Activated T-cell treated with anti-CD3 and anti-CD28 coated beads, Interleukin-2, amount 50 U/mL, for 4 hours (primary cell): ENCODE results near the gene ZNRF4. TPM values are rescaled to one million over a fixed set of nuclear protein-coding genes. Genes with fewer than 3 reads are reported as not detected.

ENCODE experiments used
- ATAC-seq, 2 donors: fragments of 200-7000 bp; cut with Tn5 transposase; one replicate each; pipeline ENCODE4 v1.10.0; 2021
- DNase-seq: peaks from one replicate; pipeline ENCODE4 v3.0.0-alpha.2; 2020
- H3K27me3 Mint-ChIP-seq: one replicate; pipeline ENCODE4 v1.8.0; 2021; ENCODE audit warnings: low read depth, mixed read lengths
- H3K36me3 Mint-ChIP-seq: one replicate; pipeline ENCODE4 v1.8.0; 2022; ENCODE audit warnings: mixed read lengths; ENCODE audit not compliant: insufficient read depth
- H3K4me1 Mint-ChIP-seq: one replicate; pipeline ENCODE4 v1.8.0; 2021; ENCODE audit warnings: low read depth, mixed read lengths
- H3K4me3 Mint-ChIP-seq: one replicate; pipeline ENCODE4 v1.8.0; 2021; ENCODE audit warnings: mild to moderate bottlenecking, moderate library complexity, mixed read lengths
- H3K9me3 Mint-ChIP-seq: one replicate; pipeline ENCODE4 v1.8.0; 2021; ENCODE audit warnings: mixed read lengths
- total RNA-seq, 3 donors: library from RNA; stranded (reverse); gene quantifications; one replicate each; pipeline ENCODE4 v1.2.1, GENCODE V29; 2021

ZNRF4 gene
- total RNA-seq, 3 donors from 2014 or later: not detected

GRCh38 chr19:5451494-5451893 lies 3.7 kb upstream of the ZNRF4 start:
- ATAC-seq: no peak
- Mint-ChIP-seq H3K4me3 (no peak overlapping the region), H3K9me3 (no peaks in the 10 kb centered on the region)

GRCh38 chr19:5452594-5453565 lies 2.3 kb upstream of the ZNRF4 start:
- H3K4me3 Mint-ChIP-seq: no peak overlapping the region
- no peaks in the 10 kb centered on the region for H3K9me3 Mint-ChIP-seq
- ATAC-seq: no peak
- no peaks in the 10 kb centered on the region for H3K4me1 Mint-ChIP-seq
- peaks cover 21% of the 10 kb centered on the region for H3K27me3 Mint-ChIP-seq
- DNase-seq: no peak
- no peaks in the 10 kb centered on the region for H3K36me3 Mint-ChIP-seq

More at GRCh38 chr19:5451494-5451893, 3.7 kb upstream of the ZNRF4 start:
- no peak for DNase-seq
- Mint-ChIP-seq H3K36me3 (no peaks in the 10 kb centered on the region), H3K27me3 (peaks cover 27% of the 10 kb centered on the region), H3K4me1 (no peaks in the 10 kb centered on the region)

- no peak for ATAC-seq
- no peak overlapping the region for H3K4me3 Mint-ChIP-seq
These were observed 474 bp upstream of the ZNRF4 start for GRCh38 chr19:5454743-5455142.

GRCh38 chr19:5456130-5456840 lies 1.1 kb downstream of the ZNRF4 start:
- Mint-ChIP-seq H3K36me3 (no peaks in the 10 kb centered on the region), H3K4me1 (no peaks in the 10 kb centered on the region), H3K9me3 (no peaks in the 10 kb centered on the region), H3K4me3 (no peak overlapping the region), H3K27me3 (peaks cover 3% of the 10 kb centered on the region)
- ATAC-seq (no peak), DNase-seq (no peak)

More at GRCh38 chr19:5454743-5455142, 474 bp upstream of the ZNRF4 start:
- Mint-ChIP-seq H3K27me3 (peaks cover 12% of the 10 kb centered on the region), H3K36me3 (no peaks in the 10 kb centered on the region), H3K9me3 (no peaks in the 10 kb centered on the region), H3K4me1 (no peaks in the 10 kb centered on the region)
- DNase-seq: no peak

- Mint-ChIP-seq H3K36me3 (no peaks in the 10 kb centered on the region), H3K4me3 (no peak overlapping the region), H3K9me3 (no peaks in the 10 kb centered on the region), H3K27me3 (peaks cover 3% of the 10 kb centered on the region), H3K4me1 (no peaks in the 10 kb centered on the region)
- no peak for DNase-seq
- ATAC-seq: no peak
These were observed 1.6 kb downstream of the ZNRF4 start for GRCh38 chr19:5456841-5457200.

GRCh38 chr19:5457709-5458108 lies 2.5 kb downstream of the ZNRF4 start:
- no peaks in the 10 kb centered on the region for H3K4me1 Mint-ChIP-seq
- peaks cover 3% of the 10 kb centered on the region for H3K27me3 Mint-ChIP-seq
- ATAC-seq (no peak), DNase-seq (no peak)
- H3K4me3 Mint-ChIP-seq: no peak overlapping the region
- no peaks in the 10 kb centered on the region for H3K36me3 Mint-ChIP-seq
- no peaks in the 10 kb centered on the region for H3K9me3 Mint-ChIP-seq

- ATAC-seq (no peak), DNase-seq (no peak)
- H3K4me1 Mint-ChIP-seq: no peaks in the 10 kb centered on the region
- H3K4me3 Mint-ChIP-seq: no peak overlapping the region
- H3K9me3 Mint-ChIP-seq: no peaks in the 10 kb centered on the region
- peaks cover 3% of the 10 kb centered on the region for H3K27me3 Mint-ChIP-seq
- no peaks in the 10 kb centered on the region for H3K36me3 Mint-ChIP-seq
These were observed 3.2 kb downstream of the ZNRF4 start for GRCh38 chr19:5458420-5458819.

GRCh38 chr19:5459360-5459759 lies 4.1 kb downstream of the ZNRF4 start:
- H3K9me3 Mint-ChIP-seq: no peaks in the 10 kb centered on the region
- peaks cover 5% of the 10 kb centered on the region for H3K27me3 Mint-ChIP-seq
- ATAC-seq (no peak), DNase-seq (no peak)
- H3K4me1 Mint-ChIP-seq: no peaks in the 10 kb centered on the region
- no peak overlapping the region for H3K4me3 Mint-ChIP-seq
- no peaks in the 10 kb centered on the region for H3K36me3 Mint-ChIP-seq

- H3K9me3 Mint-ChIP-seq: no peaks in the 10 kb centered on the region
- H3K36me3 Mint-ChIP-seq: no peaks in the 10 kb centered on the region
- no peak for ATAC-seq
- H3K4me3 Mint-ChIP-seq: no peak overlapping the region
- no peak for DNase-seq
- H3K27me3 Mint-ChIP-seq: peaks cover 11% of the 10 kb centered on the region
- H3K4me1 Mint-ChIP-seq: no peaks in the 10 kb centered on the region
These were observed 5.5 kb downstream of the ZNRF4 start for GRCh38 chr19:5460748-5461147.

- ATAC-seq: no peak
- H3K4me3 Mint-ChIP-seq: no peak overlapping the region
These were observed 8.7 kb downstream of the ZNRF4 start for GRCh38 chr19:5463959-5464358.

GRCh38 chr19:5466072-5466471 lies 10.9 kb downstream of the ZNRF4 start:
- no peaks in the 10 kb centered on the region for H3K9me3 Mint-ChIP-seq
- DNase-seq: no peak

More at GRCh38 chr19:5463959-5464358, 8.7 kb downstream of the ZNRF4 start:
- no peak for DNase-seq
- Mint-ChIP-seq H3K9me3 (no peaks in the 10 kb centered on the region), H3K27me3 (peaks cover 15% of the 10 kb centered on the region), H3K36me3 (no peaks in the 10 kb centered on the region), H3K4me1 (no peaks in the 10 kb centered on the region)

GRCh38 chr19:5466814-5467291 lies 11.6 kb downstream of the ZNRF4 start:
- H3K9me3 Mint-ChIP-seq: no peaks in the 10 kb centered on the region
- no peak overlapping the region for H3K4me3 Mint-ChIP-seq
- no peaks in the 10 kb centered on the region for H3K36me3 Mint-ChIP-seq
- no peak for ATAC-seq
- H3K4me1 Mint-ChIP-seq: no peaks in the 10 kb centered on the region
- DNase-seq: no peak
- peaks cover 15% of the 10 kb centered on the region for H3K27me3 Mint-ChIP-seq

More at GRCh38 chr19:5466072-5466471, 10.9 kb downstream of the ZNRF4 start:
- Mint-ChIP-seq H3K4me1 (no peaks in the 10 kb centered on the region), H3K36me3 (no peaks in the 10 kb centered on the region), H3K4me3 (no peak overlapping the region), H3K27me3 (peaks cover 15% of the 10 kb centered on the region)
- no peak for ATAC-seq

GRCh38 chr19:5470264-5470671 lies 15.1 kb downstream of the ZNRF4 start:
- Mint-ChIP-seq H3K36me3 (no peaks in the 10 kb centered on the region), H3K4me1 (no peaks in the 10 kb centered on the region), H3K27me3 (peaks cover 16% of the 10 kb centered on the region), H3K4me3 (no peak overlapping the region), H3K9me3 (no peaks in the 10 kb centered on the region)
- DNase-seq (no peak), ATAC-seq (no peak)

GRCh38 chr19:5472286-5472685 lies 17.1 kb downstream of the ZNRF4 start:
- peaks cover 11% of the 10 kb centered on the region for H3K27me3 Mint-ChIP-seq
- H3K4me3 Mint-ChIP-seq: no peak overlapping the region
- no peaks in the 10 kb centered on the region for H3K36me3 Mint-ChIP-seq
- H3K4me1 Mint-ChIP-seq: no peaks in the 10 kb centered on the region
- DNase-seq (no peak), ATAC-seq (no peak)
- no peaks in the 10 kb centered on the region for H3K9me3 Mint-ChIP-seq
